Liver (tissue), 3 donors: ENCODE measurements around the gene KANTR.

ENCODE experiments used
- FOXA1 ChIP-seq: IDR thresholded peaks from 2 replicates; pipeline ENCODE4 v1.6.1; 2016; ENCODE audit warnings: antibody characterized with exemption
- TAF1 ChIP-seq: conservative IDR thresholded peaks from 2 replicates; pipeline ENCODE4 v1.6.1; 2016; ENCODE audit warnings: antibody characterized with exemption, mild to moderate bottlenecking
- TF ChIP-seq, protein P1 (sequence below): fragments of 150-350 bp; IDR thresholded peaks from 2 replicates; pipeline ENCODE4 v1.5.1; 2017; ENCODE audit warnings: improper control_type of control experiment, low read depth, low read length; ENCODE audit not compliant: missing input control
- TF ChIP-seq, protein P2 (sequence below): IDR thresholded peaks from 2 replicates; pipeline ENCODE4 v1.6.1; 2016; ENCODE audit warnings: antibody characterized with exemption
- donor health status: healthy.
- donor health status: healthy.

DNA sequence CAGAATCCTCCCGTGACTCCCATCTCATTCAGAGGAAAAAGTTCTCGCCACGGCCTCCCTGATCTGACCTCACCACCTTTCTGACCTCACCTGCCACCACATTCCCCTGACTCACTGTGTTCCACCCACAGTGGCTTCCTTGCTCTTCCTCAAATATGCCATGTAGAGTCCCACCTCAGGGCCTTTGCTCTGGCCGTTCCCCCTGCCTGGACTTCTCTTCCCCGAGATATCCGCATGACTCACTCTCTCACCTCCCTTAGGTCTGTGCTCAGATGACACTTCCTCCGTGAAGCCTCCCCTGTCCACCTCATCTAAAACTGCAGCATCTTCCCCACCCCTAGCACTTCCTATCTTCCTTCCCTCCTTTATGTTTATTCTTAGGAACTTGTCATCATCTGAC is 18.9 kb upstream of the KANTR start:
- TF ChIP-seq, protein P1, sequence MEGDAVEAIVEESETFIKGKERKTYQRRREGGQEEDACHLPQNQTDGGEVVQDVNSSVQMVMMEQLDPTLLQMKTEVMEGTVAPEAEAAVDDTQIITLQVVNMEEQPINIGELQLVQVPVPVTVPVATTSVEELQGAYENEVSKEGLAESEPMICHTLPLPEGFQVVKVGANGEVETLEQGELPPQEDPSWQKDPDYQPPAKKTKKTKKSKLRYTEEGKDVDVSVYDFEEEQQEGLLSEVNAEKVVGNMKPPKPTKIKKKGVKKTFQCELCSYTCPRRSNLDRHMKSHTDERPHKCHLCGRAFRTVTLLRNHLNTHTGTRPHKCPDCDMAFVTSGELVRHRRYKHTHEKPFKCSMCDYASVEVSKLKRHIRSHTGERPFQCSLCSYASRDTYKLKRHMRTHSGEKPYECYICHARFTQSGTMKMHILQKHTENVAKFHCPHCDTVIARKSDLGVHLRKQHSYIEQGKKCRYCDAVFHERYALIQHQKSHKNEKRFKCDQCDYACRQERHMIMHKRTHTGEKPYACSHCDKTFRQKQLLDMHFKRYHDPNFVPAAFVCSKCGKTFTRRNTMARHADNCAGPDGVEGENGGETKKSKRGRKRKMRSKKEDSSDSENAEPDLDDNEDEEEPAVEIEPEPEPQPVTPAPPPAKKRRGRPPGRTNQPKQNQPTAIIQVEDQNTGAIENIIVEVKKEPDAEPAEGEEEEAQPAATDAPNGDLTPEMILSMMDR: no peak
- TF ChIP-seq TAF1 (no peak), FOXA1 (no peak)
- TF ChIP-seq, protein P2, sequence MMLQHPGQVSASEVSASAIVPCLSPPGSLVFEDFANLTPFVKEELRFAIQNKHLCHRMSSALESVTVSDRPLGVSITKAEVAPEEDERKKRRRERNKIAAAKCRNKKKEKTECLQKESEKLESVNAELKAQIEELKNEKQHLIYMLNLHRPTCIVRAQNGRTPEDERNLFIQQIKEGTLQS: no peak
